Activated CD4-positive, alpha-beta T cell treated with anti-CD3 and anti-CD28 coated beads, Interleukin-2, amount 50 U/mL, for 48 hours (primary cell): ENCODE data around the gene AKAP3.

Source experiments
- DNase-seq, 2 experiments: peaks; one replicate each; pipeline ENCODE4 v3.0.0-alpha.2; 2020

Gene AKAP3

GRCh38 chr12:4591180-4591687, 57.6 kb downstream of the AKAP3 start:
- no peak for DNase-seq

- DNase-seq: no peak
Observed at GRCh38 chr12:4589941-4590340, 58.9 kb downstream of the AKAP3 start.

GRCh38 chr12:4588916-4589315, 59.9 kb downstream of the AKAP3 start:
- DNase-seq: no peak

GRCh38 chr12:4587108-4587507, 61.7 kb downstream of the AKAP3 start:
- no peak for DNase-seq

GRCh38 chr12:4586500-4586899, 62.4 kb downstream of the AKAP3 start:
- DNase-seq: no peak

- no peak for DNase-seq
Observed at GRCh38 chr12:4584896-4585295, 64.0 kb downstream of the AKAP3 start.

GRCh38 chr12:4584281-4584680, 64.6 kb downstream of the AKAP3 start:
- DNase-seq: no peak

- DNase-seq: no peak
Observed at GRCh38 chr12:4580281-4580688, 68.6 kb downstream of the AKAP3 start.

- no peak for DNase-seq
Observed at GRCh38 chr12:4579305-4580102, 69.3 kb downstream of the AKAP3 start.

GRCh38 chr12:4572680-4573079, 76.2 kb downstream of the AKAP3 start:
- no peak for DNase-seq

GRCh38 chr12:4569261-4569660, 79.6 kb downstream of the AKAP3 start:
- no peak for DNase-seq

GRCh38 chr12:4567073-4567881, 81.6 kb downstream of the AKAP3 start:
- DNase-seq: no peak

GRCh38 chr12:4566474-4566873, 82.4 kb downstream of the AKAP3 start:
- DNase-seq: no peak
